Keratinocyte (primary cell): ENCODE results near the gene ZNF710. TPM values are rescaled to one million over a fixed set of nuclear protein-coding genes. Genes with fewer than 3 reads are reported as not detected.

Source experiments
- DNase-seq: peaks from one replicate; pipeline ENCODE4 v3.0.0-alpha.2; 2011; ENCODE audit warnings: low read depth, missing footprints, low spot score
- FAIRE-seq: peaks from 2 replicates; lab custom pipeline; 2011; peaks lifted over from hg19 to GRCh38; lab: Jason Lieb, UNC
- H2AFZ ChIP-seq: 2 replicates; pipeline ENCODE4 v1.6.0; 2012; ENCODE audit warnings: low read length, control low read depth, inconsistent platforms; ENCODE audit not compliant: control insufficient read depth
- H3K27ac ChIP-seq: 2 replicates; pipeline ENCODE4 v1.5.1; 2011; ENCODE audit warnings: low read length; ENCODE audit not compliant: control insufficient read depth, insufficient read depth
- H3K27me3 ChIP-seq: 3 replicates; pipeline ENCODE4 v1.6.0; 2011; ENCODE audit warnings: low read length; ENCODE audit not compliant: control insufficient read depth, insufficient read depth; ENCODE audit errors: extremely low read depth
- H3K36me3 ChIP-seq, 2 experiments: 2 replicates in 1 of 2; 3 replicates in 1 of 2; pipeline ENCODE4 v1.5.1; 2011; ENCODE audit warnings: low read length in 2 of 2, mild to moderate bottlenecking in 1 of 2; ENCODE audit not compliant: control insufficient read depth in 2 of 2, insufficient read depth in 2 of 2; ENCODE audit errors: extremely low read depth in 1 of 2
- H3K4me1 ChIP-seq: 3 replicates; pipeline ENCODE4 v1.5.1; 2011; ENCODE audit warnings: low read length; ENCODE audit not compliant: control insufficient read depth, insufficient read depth; ENCODE audit errors: extremely low read depth
- H3K4me2 ChIP-seq: 3 replicates; pipeline ENCODE4 v1.6.0; 2011; ENCODE audit warnings: low read depth, low read length; ENCODE audit not compliant: control insufficient read depth, insufficient read depth; ENCODE audit errors: extremely low read depth
- H3K4me3 ChIP-seq, 3 experiments: fragments of 200-600 bp in 1 of 3; sonication (generic) in 1 of 3; 2 replicates in 2 of 3; 3 replicates in 1 of 3; pipeline ENCODE4 v1.5.1; 2011 to 2016; ENCODE audit warnings: low read length in 3 of 3, mild to moderate bottlenecking in 3 of 3, control low read depth in 2 of 3, inconsistent platforms in 1 of 3, low read depth in 1 of 3, mixed read lengths in 1 of 3, mixed run types in 1 of 3, moderate library complexity in 1 of 3; ENCODE audit not compliant: control insufficient read depth in 2 of 3, insufficient read depth in 2 of 3; ENCODE audit errors: extremely low read depth in 1 of 3
- H3K79me2 ChIP-seq: 2 replicates; pipeline ENCODE4 v1.6.0; 2012; ENCODE audit warnings: low read length; ENCODE audit not compliant: control insufficient read depth, insufficient read depth
- H3K9ac ChIP-seq: 3 replicates; pipeline ENCODE4 v1.6.0; 2011; ENCODE audit warnings: low read length; ENCODE audit not compliant: control insufficient read depth, insufficient read depth; ENCODE audit errors: extremely low read depth
- H3K9me1 ChIP-seq: 3 replicates; pipeline ENCODE4 v1.6.0; 2011; ENCODE audit warnings: low read length; ENCODE audit not compliant: control insufficient read depth, insufficient read depth; ENCODE audit errors: extremely low read depth
- H3K9me3 ChIP-seq: 2 replicates; pipeline ENCODE4 v1.5.1; 2012; ENCODE audit warnings: low read depth, low read length; ENCODE audit not compliant: control insufficient read depth
- H4K20me1 ChIP-seq: 3 replicates; pipeline ENCODE4 v1.6.0; 2011; ENCODE audit warnings: low read length; ENCODE audit not compliant: control insufficient read depth, insufficient read depth; ENCODE audit errors: extremely low read depth
- EZH2 ChIP-seq: IDR thresholded peaks from one replicate; pipeline ENCODE4 v1.6.1; 2012; ENCODE audit warnings: inconsistent platforms, mild to moderate bottlenecking, low read length, moderate library complexity
- dilution Hi-C: fragments of 300-500 bp; cut with MboI; formaldehyde crosslinking; loops from one replicate; pipeline ENCODE4 v1.7.0; 2020; ENCODE audit warnings: low sequenced_read_pairs; ENCODE audit not compliant: extremely low pct_ligation_motif_present
- polyA plus RNA-seq, 5 experiments: library from polyadenylated mRNA; depleted of rRNA in 3 of 5; stranded (reverse) in 3 of 5; stranded (forward) in 1 of 5; unstranded in 1 of 5; fragments of >200 nt; gene quantifications; 1 replicate in 1 of 5; 2 replicates in 3 of 5; 3 replicates in 1 of 5; pipeline versions ENCODE4 v1.2.1 to v1.2.3, GENCODE V29; 2011 to 2012; ENCODE audit warnings: missing spikeins in 2 of 5, low read depth in 1 of 5, low replicate concordance in 1 of 5
- TF ChIP-seq, protein P1 (sequence below), 3 experiments: IDR thresholded peaks in 1 of 3; conservative IDR thresholded peaks in 1 of 3; optimal IDR thresholded peaks in 1 of 3; 2 replicates in 2 of 3; 3 replicates in 1 of 3; pipeline versions ENCODE3 to v1.5.1; 2011; ENCODE audit warnings: low read length in 3 of 3, mild to moderate bottlenecking in 3 of 3, moderate library complexity in 2 of 3, control low read depth in 1 of 3, inconsistent platforms in 1 of 3; ENCODE audit not compliant: insufficient read depth in 2 of 3; ENCODE audit errors: extremely low read depth in 1 of 3

Gene ZNF710
- polyA plus RNA-seq, 1 donor (not counting 4 experiments of a cell fraction or from before 2014, with no cell fraction given) = 4.5 TPM

- Histone ChIP-seq H3K27me3 (no peaks in the 10 kb centered on the region), H3K9me1 (no peaks in the 10 kb centered on the region), H3K4me1 (no peaks in the 10 kb centered on the region), H3K9me3 (no peaks in the 10 kb centered on the region), H3K79me2 (no peaks in the 10 kb centered on the region), H3K36me3 (peaks cover 3 to 21% of the 10 kb centered on the region in 2 experiments), H2AFZ (no peak overlapping the region), H3K4me3 (no peak overlapping the region), H3K27ac (no peak overlapping the region), H4K20me1 (no peaks in the 10 kb centered on the region), H3K9ac (no peak overlapping the region), H3K4me2 (no peak overlapping the region)
- dilution Hi-C loops = no loop called here
- DNase-seq (no peak), FAIRE-seq (no peak)
- TF ChIP-seq, protein P1, sequence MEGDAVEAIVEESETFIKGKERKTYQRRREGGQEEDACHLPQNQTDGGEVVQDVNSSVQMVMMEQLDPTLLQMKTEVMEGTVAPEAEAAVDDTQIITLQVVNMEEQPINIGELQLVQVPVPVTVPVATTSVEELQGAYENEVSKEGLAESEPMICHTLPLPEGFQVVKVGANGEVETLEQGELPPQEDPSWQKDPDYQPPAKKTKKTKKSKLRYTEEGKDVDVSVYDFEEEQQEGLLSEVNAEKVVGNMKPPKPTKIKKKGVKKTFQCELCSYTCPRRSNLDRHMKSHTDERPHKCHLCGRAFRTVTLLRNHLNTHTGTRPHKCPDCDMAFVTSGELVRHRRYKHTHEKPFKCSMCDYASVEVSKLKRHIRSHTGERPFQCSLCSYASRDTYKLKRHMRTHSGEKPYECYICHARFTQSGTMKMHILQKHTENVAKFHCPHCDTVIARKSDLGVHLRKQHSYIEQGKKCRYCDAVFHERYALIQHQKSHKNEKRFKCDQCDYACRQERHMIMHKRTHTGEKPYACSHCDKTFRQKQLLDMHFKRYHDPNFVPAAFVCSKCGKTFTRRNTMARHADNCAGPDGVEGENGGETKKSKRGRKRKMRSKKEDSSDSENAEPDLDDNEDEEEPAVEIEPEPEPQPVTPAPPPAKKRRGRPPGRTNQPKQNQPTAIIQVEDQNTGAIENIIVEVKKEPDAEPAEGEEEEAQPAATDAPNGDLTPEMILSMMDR (optimal IDR thresholded peaks at IDR 0.05 in 1 of 3, IDR thresholded peaks at IDR 0.05 in 1 of 3, conservative IDR thresholded peaks at IDR 0.05 in 1 of 3; ENCODE audit: extremely low read depth in 1 of 3, insufficient read depth in 2 of 3, low read length in 3 of 3) = no peak
- no peak for TF ChIP-seq EZH2
Observed at GRCh38 chr15:90082140-90082715, 81.1 kb downstream of the ZNF710 start.

GRCh38 chr15:90083419-90083818, 82.3 kb downstream of the ZNF710 start:
- FAIRE-seq = no peak
- Histone ChIP-seq H3K4me1 (no peaks in the 10 kb centered on the region), H3K4me2 (no peak overlapping the region), H3K9ac (no peak overlapping the region), H3K27ac (no peak overlapping the region), H3K36me3 (peaks cover 3 to 17% of the 10 kb centered on the region in 2 experiments), H4K20me1 (no peaks in the 10 kb centered on the region), H3K9me1 (no peaks in the 10 kb centered on the region), H3K4me3 (no peak overlapping the region), H3K9me3 (no peaks in the 10 kb centered on the region), H3K79me2 (no peaks in the 10 kb centered on the region), H2AFZ (no peak overlapping the region), H3K27me3 (no peaks in the 10 kb centered on the region)
- TF ChIP-seq EZH2 = no peak
- TF ChIP-seq, protein P1 (optimal IDR thresholded peaks at IDR 0.05 in 1 of 3, IDR thresholded peaks at IDR 0.05 in 1 of 3, conservative IDR thresholded peaks at IDR 0.05 in 1 of 3; ENCODE audit: extremely low read depth in 1 of 3, insufficient read depth in 2 of 3, low read length in 3 of 3) = no peak
- DNase-seq = no peak
- dilution Hi-C loops = no loop called here
